Measurements from ENCODE around the gene ITGA1.

DNA sequence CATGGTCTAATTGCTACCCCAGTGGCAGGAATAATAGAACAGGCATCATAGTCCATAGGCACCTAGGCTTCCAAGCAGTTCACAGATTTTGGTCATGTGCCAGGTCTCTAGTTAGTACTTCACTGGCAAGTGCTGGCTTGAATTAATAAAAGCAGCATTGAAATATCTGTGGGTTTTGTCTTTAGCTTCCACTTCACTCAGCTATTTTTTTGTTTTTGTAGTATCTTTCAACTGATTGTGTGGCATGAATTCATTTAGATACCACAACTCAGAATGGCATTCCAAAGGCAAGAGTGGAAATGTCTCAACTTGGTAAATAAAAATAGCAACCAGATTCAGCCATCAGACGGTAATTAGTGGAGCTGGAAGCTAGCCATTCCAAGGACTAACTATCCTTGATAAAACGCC is 173.6 kb downstream of the ITGA1 start:
- TF ChIP-seq, protein P1, sequence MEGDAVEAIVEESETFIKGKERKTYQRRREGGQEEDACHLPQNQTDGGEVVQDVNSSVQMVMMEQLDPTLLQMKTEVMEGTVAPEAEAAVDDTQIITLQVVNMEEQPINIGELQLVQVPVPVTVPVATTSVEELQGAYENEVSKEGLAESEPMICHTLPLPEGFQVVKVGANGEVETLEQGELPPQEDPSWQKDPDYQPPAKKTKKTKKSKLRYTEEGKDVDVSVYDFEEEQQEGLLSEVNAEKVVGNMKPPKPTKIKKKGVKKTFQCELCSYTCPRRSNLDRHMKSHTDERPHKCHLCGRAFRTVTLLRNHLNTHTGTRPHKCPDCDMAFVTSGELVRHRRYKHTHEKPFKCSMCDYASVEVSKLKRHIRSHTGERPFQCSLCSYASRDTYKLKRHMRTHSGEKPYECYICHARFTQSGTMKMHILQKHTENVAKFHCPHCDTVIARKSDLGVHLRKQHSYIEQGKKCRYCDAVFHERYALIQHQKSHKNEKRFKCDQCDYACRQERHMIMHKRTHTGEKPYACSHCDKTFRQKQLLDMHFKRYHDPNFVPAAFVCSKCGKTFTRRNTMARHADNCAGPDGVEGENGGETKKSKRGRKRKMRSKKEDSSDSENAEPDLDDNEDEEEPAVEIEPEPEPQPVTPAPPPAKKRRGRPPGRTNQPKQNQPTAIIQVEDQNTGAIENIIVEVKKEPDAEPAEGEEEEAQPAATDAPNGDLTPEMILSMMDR (IDR thresholded peaks at IDR 0.05): no peak
- TF ChIP-seq POLR2A (IDR thresholded peaks at IDR 0.05; ENCODE audit: low read depth) (no peak), EP300 (IDR thresholded peaks at IDR 0.05) (no peak)
